ENCODE data around the gene OR56A4.
"Not testable (repeated sequence)": the region's sequence is repeated elsewhere in the genome, so short reads cannot be mapped to it uniquely, and the experiment has no call there.

OR56A4 gene

DNA sequence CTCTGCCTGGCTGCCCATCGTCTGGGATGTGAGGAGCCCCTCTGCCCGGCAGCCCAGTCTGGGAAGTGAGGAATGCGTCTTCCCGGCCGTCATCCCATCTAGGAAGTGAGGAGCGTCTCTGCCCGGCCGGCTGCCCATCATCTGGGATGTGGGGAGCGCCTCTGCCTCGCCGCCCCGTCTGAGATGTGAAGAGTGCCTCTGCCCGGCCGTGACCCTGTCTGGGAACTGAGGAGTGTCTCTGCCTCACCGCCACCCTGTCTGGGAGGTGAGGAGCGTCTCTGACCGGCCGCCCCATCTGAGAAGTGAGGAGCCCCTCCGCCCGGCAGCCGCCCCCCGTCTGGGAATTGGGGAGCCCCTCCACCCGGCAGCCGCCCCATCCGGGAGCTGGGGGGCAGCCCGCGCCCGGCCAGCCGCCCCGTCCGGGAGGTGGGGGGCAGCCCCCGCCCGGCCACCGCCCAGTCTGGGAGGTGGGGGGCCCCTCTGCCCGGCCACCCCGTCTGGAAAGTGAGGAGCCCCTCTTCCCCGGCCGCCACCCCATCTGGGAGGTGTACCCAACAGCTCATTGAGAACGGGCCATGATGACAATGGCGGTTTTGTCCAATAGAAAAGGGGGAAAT lies 45.9 kb downstream of the OR56A4 start:
- DNase-seq, result not testable (repeated sequence)

DNA sequence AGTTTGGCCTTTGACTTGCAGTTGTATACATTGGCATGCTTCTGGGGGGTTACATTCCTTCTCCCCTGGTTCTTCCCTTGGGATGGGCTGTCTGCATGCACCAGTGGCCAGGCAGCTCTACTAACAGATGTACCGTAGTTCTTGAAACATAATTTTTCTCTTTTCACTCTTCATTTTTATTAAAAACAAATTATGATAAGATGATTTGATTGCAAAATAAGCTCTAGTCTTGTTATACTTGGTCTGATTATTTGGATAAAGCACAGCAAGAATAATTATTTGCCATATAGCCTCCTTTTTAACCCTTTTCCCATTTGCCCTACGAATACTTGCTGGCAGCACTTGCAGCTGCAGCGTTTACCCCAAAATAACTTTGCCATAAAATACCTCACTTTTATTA lies 51.2 kb downstream of the OR56A4 start:
- DNase-seq, result no peak

Measured in DMS53 (cell line).